RWPE2 (cell line): ENCODE data around the gene SCAND1.

Source experiments
- ATAC-seq: fragments of 200-7000 bp; cut with Tn5 transposase; 3 replicates; pipeline ENCODE4 v1.9.1; 2021; ENCODE audit warnings: low read depth
- DNase-seq: peaks from one replicate; pipeline ENCODE4 v3.0.0-alpha.2; 2020; ENCODE audit warnings: low spot score
- H3K27ac ChIP-seq: fragments of 450-650 bp; 2 replicates; pipeline ENCODE4 v1.5.1; 2017; ENCODE audit warnings: mild to moderate bottlenecking; ENCODE audit not compliant: poor library complexity, severe bottlenecking
- H3K27me3 ChIP-seq: fragments of 250-450 bp; sonication (Bioruptor Pico); 2 replicates; pipeline ENCODE4 v1.5.1; 2021; ENCODE audit warnings: mild to moderate bottlenecking, moderate library complexity; ENCODE audit not compliant: insufficient read depth, poor library complexity, severe bottlenecking
- H3K36me3 ChIP-seq: fragments of 250-450 bp; sonication (Bioruptor Pico); 2 replicates; pipeline ENCODE4 v1.5.1; 2020; ENCODE audit warnings: low read depth, mild to moderate bottlenecking, moderate library complexity
- H3K4me1 ChIP-seq: fragments of 250-450 bp; sonication (Bioruptor Pico); 2 replicates; pipeline ENCODE4 v1.5.1; 2021; ENCODE audit warnings: mild to moderate bottlenecking, moderate library complexity; ENCODE audit not compliant: insufficient read depth, poor library complexity, severe bottlenecking
- H3K4me3 ChIP-seq: fragments of 250-450 bp; sonication (Bioruptor Pico); 2 replicates; pipeline ENCODE4 v1.5.1; 2021; ENCODE audit warnings: mild to moderate bottlenecking, moderate library complexity; ENCODE audit not compliant: severe bottlenecking
- H3K9me3 ChIP-seq: fragments of 250-450 bp; sonication (Bioruptor Pico); 2 replicates; pipeline ENCODE4 v1.5.1; 2021; ENCODE audit warnings: mild to moderate bottlenecking, moderate library complexity; ENCODE audit not compliant: severe bottlenecking
- CTCF ChIP-seq: fragments of 450-650 bp; IDR thresholded peaks from one replicate; pipeline ENCODE4 v1.5.1; 2017; ENCODE audit warnings: mild to moderate bottlenecking, moderate library complexity; ENCODE audit not compliant: poor library complexity, severe bottlenecking

SCAND1 gene

GRCh38 chr20:35992713-35993335 is 38.5 kb upstream of the SCAND1 start:
- ATAC-seq: peak; percentile 75
- no peak for DNase-seq
- no peak overlapping the region for H3K27ac ChIP-seq
- no peaks in the 10 kb centered on the region for H3K36me3 ChIP-seq
- H3K4me3 ChIP-seq: no peak overlapping the region
- no peaks in the 10 kb centered on the region for H3K27me3 ChIP-seq
- H3K9me3 ChIP-seq: no peaks in the 10 kb centered on the region
- TF ChIP-seq CTCF: peak; percentile 100
- peaks cover 4% of the 10 kb centered on the region for H3K4me1 ChIP-seq

- Histone ChIP-seq H3K27ac (no peak overlapping the region), H3K4me1 (peaks cover 4% of the 10 kb centered on the region), H3K36me3 (no peaks in the 10 kb centered on the region), H3K4me3 (no peak overlapping the region), H3K9me3 (no peaks in the 10 kb centered on the region), H3K27me3 (no peaks in the 10 kb centered on the region)
- ATAC-seq (peak; percentile 47; the same call in 2 of the 3 replicates), DNase-seq (no peak)
- peak; percentile 89 for TF ChIP-seq CTCF
Measured at GRCh38 chr20:35991142-35991771, 37.0 kb upstream of the SCAND1 start.

GRCh38 chr20:35988910-35989463 is 34.7 kb upstream of the SCAND1 start:
- no peak for DNase-seq
- H3K4me3 ChIP-seq: no peak overlapping the region
- H3K27ac ChIP-seq: no peak overlapping the region
- ATAC-seq: no peak
- no peaks in the 10 kb centered on the region for H3K36me3 ChIP-seq
- no peaks in the 10 kb centered on the region for H3K4me1 ChIP-seq
- TF ChIP-seq CTCF: no peak
- H3K9me3 ChIP-seq: no peaks in the 10 kb centered on the region
- H3K27me3 ChIP-seq: no peaks in the 10 kb centered on the region

- no peaks in the 10 kb centered on the region for H3K27me3 ChIP-seq
- ATAC-seq (0 out of 3 replicates have a peak, but pooled peaks have one; percentile 18), DNase-seq (no peak)
- no peaks in the 10 kb centered on the region for H3K36me3 ChIP-seq
- H3K9me3 ChIP-seq: no peaks in the 10 kb centered on the region
- H3K4me3 ChIP-seq: no peak overlapping the region
- TF ChIP-seq CTCF: no peak
- no peak overlapping the region for H3K27ac ChIP-seq
- no peaks in the 10 kb centered on the region for H3K4me1 ChIP-seq
Measured at GRCh38 chr20:35985806-35986205, 31.5 kb upstream of the SCAND1 start.

- Histone ChIP-seq H3K9me3 (no peaks in the 10 kb centered on the region), H3K4me3 (no peak overlapping the region), H3K27ac (no peak overlapping the region), H3K27me3 (no peaks in the 10 kb centered on the region), H3K4me1 (no peaks in the 10 kb centered on the region), H3K36me3 (no peaks in the 10 kb centered on the region)
- no peak for ATAC-seq
- no peak for DNase-seq
- no peak for TF ChIP-seq CTCF
Measured at GRCh38 chr20:35984382-35984781, 30.1 kb upstream of the SCAND1 start.
